HepG2 (cell line): ENCODE results near the gene SLA2. TPM values are rescaled to one million over a fixed set of nuclear protein-coding genes. Genes with fewer than 3 reads are reported as not detected.

Source experiments
- ATAD3A ChIP-seq: sonication (generic); formaldehyde crosslinking; IDR thresholded peaks from 2 replicates; pipeline ENCODE4 v1.4.0; 2020; ENCODE audit warnings: missing genetic modification reagents
- EED ChIP-seq: sonication (generic); formaldehyde crosslinking; IDR thresholded peaks from 2 replicates; pipeline ENCODE4 v1.5.0; 2020; ENCODE audit warnings: mild to moderate bottlenecking, missing genetic modification reagents
- FOXC1 ChIP-seq: sonication (generic); formaldehyde crosslinking; IDR thresholded peaks from 2 replicates; pipeline ENCODE4 v1.8.0; 2022; ENCODE audit warnings: mild to moderate bottlenecking, missing genetic modification reagents, borderline replicate concordance
- GATA4 ChIP-seq: sonication (generic); IDR thresholded peaks from 2 replicates; pipeline ENCODE4 v1.6.1; 2016; ENCODE audit warnings: antibody characterized with exemption, low read depth, borderline replicate concordance
- IRX3 ChIP-seq: sonication (generic); formaldehyde crosslinking; IDR thresholded peaks from 2 replicates; pipeline ENCODE4 v1.8.1; 2023; ENCODE audit warnings: mild to moderate bottlenecking, low read depth, missing genetic modification reagents, borderline replicate concordance
- JARID2 ChIP-seq: sonication (generic); formaldehyde crosslinking; IDR thresholded peaks from 2 replicates; pipeline ENCODE4 v1.8.1; 2023; ENCODE audit warnings: missing genetic modification reagents, inconsistent platforms; ENCODE audit not compliant: insufficient replicate concordance
- MEIS1 ChIP-seq: sonication (generic); formaldehyde crosslinking; IDR thresholded peaks from 2 replicates; pipeline ENCODE4 v1.9.0; 2021; ENCODE audit warnings: mild to moderate bottlenecking, missing genetic modification reagents, moderate library complexity, borderline replicate concordance
- MTA3 ChIP-seq: sonication (generic); formaldehyde crosslinking; IDR thresholded peaks from 2 replicates; pipeline ENCODE4 v1.4.0; 2020; ENCODE audit warnings: missing genetic modification reagents
- PHF8 ChIP-seq: sonication (generic); formaldehyde crosslinking; IDR thresholded peaks from 2 replicates; pipeline ENCODE4 v1.5.0; 2020; ENCODE audit warnings: missing genetic modification reagents
- POLR2A ChIP-seq, 2 experiments: IDR thresholded peaks; 2 replicates each; pipeline ENCODE4 v1.6.1; 2011; ENCODE audit warnings: low read depth in 2 of 2, low read length in 2 of 2, mild to moderate bottlenecking in 1 of 2, moderate library complexity in 1 of 2; ENCODE audit not compliant: insufficient read depth in 1 of 2
- POLR2AphosphoS5 ChIP-seq: IDR thresholded peaks from 2 replicates; pipeline ENCODE4 v1.6.1; 2012; ENCODE audit warnings: low read depth, low read length
- SIN3B ChIP-seq: fragments of 150-350 bp; IDR thresholded peaks from 2 replicates; pipeline ENCODE4 v1.6.1; 2014; ENCODE audit warnings: low read length
- SNRNP70 ChIP-seq: fragments of 200-400 bp; formaldehyde crosslinking; IDR thresholded peaks from 2 replicates; pipeline ENCODE4 v1.6.1; 2017; ENCODE audit warnings: mild to moderate bottlenecking, low read depth, low read length, moderate library complexity
- SP140L ChIP-seq: sonication (generic); formaldehyde crosslinking; IDR thresholded peaks from 2 replicates; pipeline ENCODE4 v1.4.0; 2020; ENCODE audit warnings: missing genetic modification reagents, borderline replicate concordance
- STAG1 ChIP-seq: sonication (generic); formaldehyde crosslinking; IDR thresholded peaks from 2 replicates; pipeline ENCODE4 v1.4.0; 2020; ENCODE audit warnings: missing genetic modification reagents
- TEAD2 ChIP-seq: sonication (generic); formaldehyde crosslinking; IDR thresholded peaks from 2 replicates; pipeline ENCODE4 v1.9.0; 2021; ENCODE audit warnings: missing genetic modification reagents
- ZBTB38 ChIP-seq: sonication (generic); formaldehyde crosslinking; IDR thresholded peaks from 2 replicates; pipeline ENCODE4 v1.5.1; 2020; ENCODE audit warnings: mild to moderate bottlenecking, missing genetic modification reagents
- ZKSCAN5 ChIP-seq: sonication (generic); formaldehyde crosslinking; IDR thresholded peaks from 2 replicates; pipeline ENCODE4 v1.5.1; 2020; ENCODE audit warnings: mild to moderate bottlenecking, missing genetic modification reagents
- ZKSCAN8 ChIP-seq: IDR thresholded peaks from 2 replicates; pipeline ENCODE4 v1.6.1; 2016; ENCODE audit warnings: borderline replicate concordance, missing genetic modification reagents, missing compliant biosample characterization
- ZNF251 ChIP-seq: sonication (generic); formaldehyde crosslinking; IDR thresholded peaks from 2 replicates; pipeline ENCODE4 v1.9.0; 2021; ENCODE audit warnings: mild to moderate bottlenecking, missing genetic modification reagents
- ZNF253 ChIP-seq: sonication (generic); formaldehyde crosslinking; IDR thresholded peaks from 2 replicates; pipeline ENCODE4 v1.8.0; 2022; ENCODE audit warnings: mild to moderate bottlenecking, missing genetic modification reagents, borderline replicate concordance
- ZNF430 ChIP-seq: sonication (generic); formaldehyde crosslinking; IDR thresholded peaks from 2 replicates; pipeline ENCODE4 v1.9.0; 2021; ENCODE audit warnings: mild to moderate bottlenecking, missing genetic modification reagents
- ZNF432 ChIP-seq: sonication (generic); formaldehyde crosslinking; IDR thresholded peaks from 2 replicates; pipeline ENCODE4 v1.5.0; 2020; ENCODE audit warnings: missing genetic modification reagents, mild to moderate bottlenecking, borderline replicate concordance
- ZNF530 ChIP-seq: sonication (generic); formaldehyde crosslinking; IDR thresholded peaks from 2 replicates; pipeline ENCODE4 v1.5.0; 2020; ENCODE audit warnings: low read depth, mild to moderate bottlenecking, missing genetic modification reagents
- ZNF766 ChIP-seq: sonication (generic); formaldehyde crosslinking; IDR thresholded peaks from 2 replicates; pipeline ENCODE4 v1.5.0; 2020; ENCODE audit warnings: missing genetic modification reagents, borderline replicate concordance
- ZSCAN25 ChIP-seq: sonication (generic); formaldehyde crosslinking; IDR thresholded peaks from 2 replicates; pipeline ENCODE4 v1.8.0; 2022; ENCODE audit warnings: mild to moderate bottlenecking, missing genetic modification reagents
- ZSCAN31 ChIP-seq: sonication (generic); formaldehyde crosslinking; IDR thresholded peaks from 2 replicates; pipeline ENCODE4 v1.5.0; 2020; ENCODE audit warnings: low read depth, mild to moderate bottlenecking, missing genetic modification reagents
- polyA plus RNA-seq, 8 experiments: library from polyadenylated mRNA; depleted of rRNA in 3 of 8; stranded (reverse) in 7 of 8; unstranded in 1 of 8; fragments of >200 nt; fragmentation: Illumina TruSeq in 4 of 8; extraction: Trizol in 4 of 8; gene quantifications; 2 replicates each; pipeline versions ENCODE4 v1.2.1 to v1.2.3, GENCODE V29; 2011 to 2016; ENCODE audit warnings: low read depth in 4 of 8, missing spikeins in 1 of 8, mixed read lengths in 1 of 8; ENCODE audit not compliant: insufficient read depth in 1 of 8
- total RNA-seq, 5 experiments: library from RNA; depleted of rRNA; stranded (reverse); fragments of >200 nt; fragmentation: Illumina TruSeq; extraction: Trizol; gene quantifications; 2 replicates each; pipeline ENCODE4 v1.2.3, GENCODE V29; 2016; ENCODE audit warnings: low read depth in 1 of 5
- TF ChIP-seq, protein P1 (sequence below): sonication (generic); formaldehyde crosslinking; IDR thresholded peaks from 2 replicates; pipeline ENCODE4 v1.4.0; 2020; ENCODE audit warnings: missing genetic modification reagents, borderline replicate concordance
- TF ChIP-seq, protein P2 (sequence below): sonication (generic); formaldehyde crosslinking; conservative IDR thresholded peaks from 2 replicates; pipeline ENCODE4 v1.4.0; 2020; ENCODE audit warnings: missing genetic modification reagents

Gene SLA2
- total and polyA plus RNA-seq, 2 of the 13 experiments (the other 11 are each of a cell fraction or from before 2014, with no cell fraction given) = 1.6 to 3.6 TPM

DNA sequence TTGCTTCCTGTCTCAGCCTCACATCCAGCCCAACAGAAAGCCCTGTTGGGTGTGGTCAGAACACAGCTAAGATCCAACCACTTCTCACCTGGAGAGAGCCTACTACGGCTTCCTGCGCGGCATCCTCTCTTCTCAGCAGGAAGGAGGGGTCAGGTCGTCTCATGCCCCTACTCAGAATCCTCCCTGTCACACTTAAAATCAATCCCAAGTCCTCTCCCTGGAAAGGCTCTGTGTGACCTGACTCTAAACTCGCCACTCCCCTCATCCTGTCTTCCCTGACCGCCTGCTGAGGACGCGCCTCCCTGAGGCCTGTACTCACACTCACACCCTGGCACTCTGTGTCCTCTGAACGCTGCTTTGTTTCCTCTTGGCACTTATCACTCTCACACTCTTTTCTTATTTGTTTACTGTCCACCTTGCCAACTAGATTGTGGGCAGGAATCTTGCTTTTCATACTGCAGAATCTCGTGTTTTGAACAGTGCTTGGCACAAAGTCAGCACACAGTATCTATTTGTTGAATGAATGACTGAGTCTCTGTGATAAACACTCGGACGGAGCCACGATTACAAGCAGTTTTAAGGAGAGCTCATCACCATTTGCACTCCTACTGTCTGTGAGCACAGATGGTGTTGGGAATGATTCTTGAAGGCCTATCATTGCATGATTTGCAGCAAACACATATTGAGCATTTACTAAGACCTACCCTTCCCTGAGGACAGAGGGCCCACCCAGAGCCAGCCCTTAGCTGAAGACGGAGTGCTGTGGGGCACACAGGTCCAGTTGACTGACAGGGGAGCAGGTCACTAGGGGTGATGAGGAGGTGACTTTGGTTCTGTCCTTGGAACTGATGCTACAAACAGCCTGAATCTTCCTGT, 21.7 kb downstream of the SLA2 start (continued):
- no peak for TF ChIP-seq SNRNP70
- TF ChIP-seq TEAD2 (CRISPR knock-in tag) = no peak
- 0 out of 2 replicates have a peak, but pooled peaks have one; percentile 26 for TF ChIP-seq ZSCAN31
- TF ChIP-seq STAG1 (CRISPR knock-in tag) = peak; percentile 38; the same call in 1 of the 2 replicates
- TF ChIP-seq POLR2A (IDR thresholded peaks at IDR 0.05; ENCODE audit: insufficient read depth in 1 of 2, low read depth in 2 of 2, low read length in 2 of 2) = 0 out of 4 replicates have a peak, but pooled peaks of 1 of the 2 experiments have one; percentile 42
- no peak for TF ChIP-seq EED (CRISPR knock-in tag)
- no peak for TF ChIP-seq ZKSCAN8 (CRISPR knock-in tag)
- TF ChIP-seq ATAD3A = no peak
- no peak for TF ChIP-seq ZSCAN25 (CRISPR knock-in tag)
- no peak for TF ChIP-seq ZNF253 (CRISPR knock-in tag)
- no peak for TF ChIP-seq ZNF766 (CRISPR knock-in tag)
- TF ChIP-seq SP140L = no peak
- no peak for TF ChIP-seq IRX3 (CRISPR knock-in tag)
- TF ChIP-seq, protein P1, sequence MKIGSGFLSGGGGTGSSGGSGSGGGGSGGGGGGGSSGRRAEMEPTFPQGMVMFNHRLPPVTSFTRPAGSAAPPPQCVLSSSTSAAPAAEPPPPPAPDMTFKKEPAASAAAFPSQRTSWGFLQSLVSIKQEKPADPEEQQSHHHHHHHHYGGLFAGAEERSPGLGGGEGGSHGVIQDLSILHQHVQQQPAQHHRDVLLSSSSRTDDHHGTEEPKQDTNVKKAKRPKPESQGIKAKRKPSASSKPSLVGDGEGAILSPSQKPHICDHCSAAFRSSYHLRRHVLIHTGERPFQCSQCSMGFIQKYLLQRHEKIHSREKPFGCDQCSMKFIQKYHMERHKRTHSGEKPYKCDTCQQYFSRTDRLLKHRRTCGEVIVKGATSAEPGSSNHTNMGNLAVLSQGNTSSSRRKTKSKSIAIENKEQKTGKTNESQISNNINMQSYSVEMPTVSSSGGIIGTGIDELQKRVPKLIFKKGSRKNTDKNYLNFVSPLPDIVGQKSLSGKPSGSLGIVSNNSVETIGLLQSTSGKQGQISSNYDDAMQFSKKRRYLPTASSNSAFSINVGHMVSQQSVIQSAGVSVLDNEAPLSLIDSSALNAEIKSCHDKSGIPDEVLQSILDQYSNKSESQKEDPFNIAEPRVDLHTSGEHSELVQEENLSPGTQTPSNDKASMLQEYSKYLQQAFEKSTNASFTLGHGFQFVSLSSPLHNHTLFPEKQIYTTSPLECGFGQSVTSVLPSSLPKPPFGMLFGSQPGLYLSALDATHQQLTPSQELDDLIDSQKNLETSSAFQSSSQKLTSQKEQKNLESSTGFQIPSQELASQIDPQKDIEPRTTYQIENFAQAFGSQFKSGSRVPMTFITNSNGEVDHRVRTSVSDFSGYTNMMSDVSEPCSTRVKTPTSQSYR (CRISPR knock-in tag) = no peak; the same call in 1 of the 2 replicates
- TF ChIP-seq SIN3B = no peak
- no peak for TF ChIP-seq ZNF430 (CRISPR knock-in tag)
- TF ChIP-seq ZKSCAN5 (CRISPR knock-in tag) = no peak
- peak; percentile 44; the same call in 1 of the 2 replicates for TF ChIP-seq ZBTB38 (CRISPR knock-in tag)
- TF ChIP-seq GATA4 = no peak
- no peak for TF ChIP-seq MTA3 (CRISPR knock-in tag)
- TF ChIP-seq MEIS1 (CRISPR knock-in tag) = no peak
- TF ChIP-seq ZNF530 (CRISPR knock-in tag) = no peak
- TF ChIP-seq PHF8 (CRISPR knock-in tag) = no peak; the same call in 1 of the 2 replicates
- no peak for TF ChIP-seq JARID2 (CRISPR knock-in tag)
- TF ChIP-seq, protein P2, sequence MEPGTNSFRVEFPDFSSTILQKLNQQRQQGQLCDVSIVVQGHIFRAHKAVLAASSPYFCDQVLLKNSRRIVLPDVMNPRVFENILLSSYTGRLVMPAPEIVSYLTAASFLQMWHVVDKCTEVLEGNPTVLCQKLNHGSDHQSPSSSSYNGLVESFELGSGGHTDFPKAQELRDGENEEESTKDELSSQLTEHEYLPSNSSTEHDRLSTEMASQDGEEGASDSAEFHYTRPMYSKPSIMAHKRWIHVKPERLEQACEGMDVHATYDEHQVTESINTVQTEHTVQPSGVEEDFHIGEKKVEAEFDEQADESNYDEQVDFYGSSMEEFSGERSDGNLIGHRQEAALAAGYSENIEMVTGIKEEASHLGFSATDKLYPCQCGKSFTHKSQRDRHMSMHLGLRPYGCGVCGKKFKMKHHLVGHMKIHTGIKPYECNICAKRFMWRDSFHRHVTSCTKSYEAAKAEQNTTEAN (CRISPR knock-in tag) = no peak
- TF ChIP-seq FOXC1 (CRISPR knock-in tag) = no peak
- TF ChIP-seq POLR2AphosphoS5 = no peak
- TF ChIP-seq ZNF432 (CRISPR knock-in tag) = no peak
- TF ChIP-seq ZNF251 = no peak
